ENCODE measurements around the gene SGO1.
A peak's percentile ranks its signal among the peaks of the same experiment; 100 is the strongest.
"Not testable (repeated sequence)": the region's sequence is repeated elsewhere in the genome, so short reads cannot be mapped to it uniquely, and the experiment has no call there.

Gene SGO1

DNA sequence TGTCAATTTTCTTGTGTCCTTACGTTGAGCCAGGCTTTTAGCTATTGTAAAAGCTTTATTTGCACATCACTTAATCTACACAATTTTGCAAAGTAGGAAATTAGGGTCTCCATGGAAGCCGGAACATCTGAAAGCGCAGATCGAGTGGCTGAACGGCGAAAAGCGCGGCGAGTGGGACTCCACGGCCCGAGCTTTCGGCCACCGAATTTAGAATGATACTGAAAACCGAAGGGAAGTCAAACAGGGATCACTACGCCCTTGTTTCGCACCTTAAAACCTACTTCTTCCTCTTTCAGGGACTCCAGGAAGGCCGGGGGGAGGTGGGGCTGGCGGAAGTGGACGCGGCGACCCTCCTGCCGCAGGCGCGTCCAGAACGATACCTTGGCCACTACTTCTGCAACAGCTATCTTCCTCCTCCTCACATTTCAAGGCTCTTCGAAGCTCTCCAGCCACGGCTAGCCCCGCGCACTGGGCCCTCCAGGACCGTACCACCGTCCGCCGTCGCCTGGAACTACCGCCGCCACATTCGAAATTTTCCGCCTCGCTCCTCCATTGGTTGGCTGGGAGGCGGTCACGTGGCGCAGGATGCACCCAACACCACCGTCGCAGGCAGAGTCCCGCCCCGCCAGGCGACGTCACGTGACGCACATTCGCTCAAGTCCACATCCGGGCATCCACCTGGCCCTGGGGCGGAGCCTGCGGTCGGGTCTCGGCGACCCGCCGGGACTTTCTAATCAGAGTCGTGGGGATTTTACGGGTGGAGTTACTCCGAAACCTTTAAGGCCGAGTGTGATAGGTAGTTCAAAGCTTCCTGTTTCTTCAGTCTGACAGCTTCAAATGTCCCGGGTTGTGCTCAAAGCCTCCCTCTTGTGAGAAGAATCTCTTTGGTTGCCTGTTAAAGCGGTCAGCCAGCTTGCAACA, at the start of gene SGO1:
Gene SGO1 (minus strand): TSS at position 528 of the 921 bp plus-strand sequence. CDS start 2,179 bp downstream, outside the sequence.
- peak; percentile 83 for DNase-seq

DNA sequence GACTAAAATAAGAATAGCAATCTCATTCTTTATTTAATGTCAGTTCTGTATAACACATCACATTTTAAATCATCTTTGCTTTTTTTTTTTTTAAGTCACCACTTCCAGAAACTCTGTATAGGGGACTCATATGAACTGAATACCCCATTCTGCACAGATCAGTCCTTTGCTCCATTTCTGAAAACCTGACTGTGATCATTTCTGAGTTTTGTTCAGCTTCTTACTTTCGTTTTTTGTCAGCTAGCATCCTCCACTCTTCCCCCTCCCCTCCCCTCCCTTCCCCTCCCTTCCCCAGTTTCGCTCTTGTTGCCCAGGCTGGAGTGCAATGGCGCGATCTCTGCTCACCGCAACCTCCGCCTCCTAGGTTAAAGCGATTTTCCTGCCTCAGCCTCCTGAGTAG, 49.8 kb upstream of the SGO1 start:
- DNase-seq = no peak

DNA sequence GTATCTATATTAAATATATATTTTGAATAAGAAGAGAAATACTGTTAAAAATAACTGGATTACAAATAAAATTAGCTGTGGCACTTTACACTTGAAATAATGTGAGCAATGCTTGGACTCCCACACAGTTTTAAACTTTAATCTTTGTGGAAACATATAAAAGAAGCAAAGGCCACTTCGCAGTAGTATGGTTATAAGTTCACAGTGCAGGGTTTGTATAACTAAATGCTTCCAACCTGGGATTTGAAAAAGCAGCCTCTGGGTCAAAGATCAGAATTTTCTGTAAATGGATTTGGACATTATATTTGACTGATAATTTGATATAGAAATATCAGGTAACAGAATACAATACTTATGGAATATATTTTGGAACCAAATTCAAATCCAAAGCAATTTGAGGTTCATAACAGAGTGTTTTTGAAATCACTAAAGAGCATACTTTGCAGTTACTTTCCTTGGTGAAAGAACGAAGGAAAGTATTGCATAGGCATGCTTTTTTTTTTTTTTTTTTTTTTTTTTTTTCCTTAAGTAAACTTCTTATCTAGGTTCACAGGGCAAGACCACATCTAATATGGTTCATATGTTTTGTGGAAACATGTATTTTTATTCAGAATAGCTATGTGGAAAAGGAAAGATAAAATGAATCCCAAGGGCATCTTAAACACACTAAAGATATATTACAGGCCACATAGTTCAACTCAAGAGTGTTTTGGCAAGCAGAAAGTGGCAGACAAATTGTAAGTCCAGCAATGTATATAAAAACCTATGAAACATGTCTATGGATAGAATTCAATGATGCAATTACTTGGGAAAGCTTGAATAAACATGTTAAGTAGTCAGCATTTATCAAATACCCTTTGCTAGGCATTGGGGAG, 47.1 kb upstream of the SGO1 start:
- DNase-seq = no peak

DNA sequence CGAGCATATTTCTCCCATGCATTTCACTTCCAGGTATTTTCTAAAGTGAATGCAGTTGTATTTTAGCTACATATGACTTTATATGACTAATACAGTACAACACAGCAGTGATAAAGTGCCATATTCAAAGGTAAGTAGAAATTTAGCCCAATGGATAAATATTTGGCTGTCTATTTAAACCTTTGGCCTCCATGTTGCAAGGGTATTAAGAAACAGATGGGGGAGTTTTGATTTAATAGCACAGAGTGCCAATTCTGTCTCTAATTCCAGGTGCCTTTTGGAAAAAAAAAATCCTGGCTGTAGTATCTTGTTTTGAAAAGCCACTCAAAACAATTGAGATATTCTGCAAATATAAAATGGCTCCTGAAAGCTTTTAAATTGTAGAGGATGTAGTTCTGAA, 44.9 kb upstream of the SGO1 start:
- DNase-seq = no peak

DNA sequence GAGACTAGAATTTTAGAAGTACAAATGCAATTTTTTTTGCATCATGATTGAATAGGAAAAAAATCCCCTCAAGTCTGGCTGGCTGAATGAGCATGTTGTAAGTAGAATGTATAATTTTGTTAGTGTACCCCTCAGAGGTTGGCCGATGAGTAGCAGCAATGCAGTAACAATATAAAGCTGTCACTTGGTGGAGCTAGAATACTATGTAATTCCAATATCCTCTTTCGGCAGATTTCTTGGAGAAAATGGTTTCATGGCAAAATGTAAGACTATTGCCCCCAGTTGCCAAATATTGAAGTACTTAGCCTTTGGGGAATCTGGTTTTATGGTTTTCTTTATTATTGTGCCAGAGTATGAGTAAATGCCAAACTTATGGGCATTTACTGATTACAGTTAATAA, 39.8 kb upstream of the SGO1 start:
- no peak for DNase-seq

DNA sequence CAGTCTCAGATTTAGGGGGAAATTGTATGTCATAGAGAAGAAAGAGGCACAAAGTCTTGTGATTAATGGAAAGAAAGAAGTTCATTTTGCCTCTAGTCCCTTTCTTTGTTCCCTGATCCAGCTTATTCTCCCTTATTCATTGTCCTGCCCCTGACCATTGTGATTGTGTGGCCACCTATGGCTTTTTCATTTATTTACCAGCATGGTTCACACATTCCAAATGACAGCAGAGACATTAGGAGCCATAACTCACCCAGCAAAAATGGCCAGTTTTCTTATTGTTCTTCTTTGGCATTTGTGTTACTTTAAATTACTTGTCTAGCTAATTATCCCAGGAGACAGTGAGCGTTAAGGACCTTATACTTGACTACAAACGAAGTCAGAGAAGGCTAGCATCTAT, 36.3 kb upstream of the SGO1 start:
- no peak for DNase-seq

DNA sequence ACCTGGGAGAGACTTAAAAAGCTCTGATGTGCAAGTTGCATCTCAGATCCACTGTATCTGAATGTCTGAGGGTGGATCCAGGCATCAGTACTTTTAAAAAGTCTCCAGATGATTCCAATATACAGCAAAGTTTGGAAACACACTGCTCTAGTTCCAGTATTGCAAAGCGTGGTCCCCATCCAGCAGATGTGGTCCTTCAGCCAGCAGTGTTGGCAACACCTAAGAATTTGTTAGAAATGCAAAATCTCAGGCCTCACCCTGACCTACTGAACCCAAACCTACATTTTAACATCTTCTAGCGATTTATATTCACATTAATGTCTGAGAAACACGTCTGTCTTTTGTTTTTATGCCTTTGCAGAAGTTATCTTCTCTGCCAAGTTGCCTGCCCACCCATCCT, 32.2 kb upstream of the SGO1 start:
- no peak for DNase-seq

DNA sequence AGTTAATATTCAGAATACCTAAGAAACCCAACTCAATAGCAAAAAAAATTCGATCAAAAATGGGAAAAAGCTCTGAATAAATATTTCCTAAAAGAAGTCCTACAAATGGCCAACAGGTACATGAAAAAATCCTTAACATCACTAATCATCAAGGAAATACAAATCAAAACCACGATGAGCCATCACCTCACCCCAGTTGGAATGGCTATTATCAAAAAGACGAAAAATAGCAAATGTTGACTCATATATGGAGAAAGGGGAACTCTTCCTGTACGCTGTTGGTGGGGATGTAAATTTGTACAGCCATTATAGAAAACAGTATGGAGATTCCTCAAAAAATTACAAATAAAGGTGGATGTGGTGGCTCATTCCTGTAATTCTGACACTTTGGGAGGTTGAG, 29.6 kb upstream of the SGO1 start:
- no peak for DNase-seq

DNA sequence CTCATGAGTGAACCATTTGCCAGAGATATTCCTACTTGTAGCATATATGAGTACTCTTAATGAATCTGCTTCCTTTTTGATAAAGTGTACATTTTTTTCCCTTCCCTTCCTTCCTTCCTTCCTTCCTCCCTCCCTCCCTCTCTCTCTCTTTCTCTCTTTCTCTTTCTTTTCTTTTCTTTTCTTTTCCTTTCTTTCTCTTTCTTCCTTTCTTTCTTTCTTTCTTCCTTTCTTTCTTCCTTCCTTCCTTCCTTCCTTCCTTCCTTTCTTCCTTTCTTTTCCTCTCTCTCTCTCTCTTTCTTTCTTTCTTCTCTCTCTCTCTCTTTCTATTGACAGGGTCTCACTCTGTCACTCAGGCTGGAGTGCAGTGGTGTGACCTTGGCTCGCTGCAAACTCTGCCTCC, 27.5 kb upstream of the SGO1 start:
- DNase-seq = not testable (repeated sequence)

DNA sequence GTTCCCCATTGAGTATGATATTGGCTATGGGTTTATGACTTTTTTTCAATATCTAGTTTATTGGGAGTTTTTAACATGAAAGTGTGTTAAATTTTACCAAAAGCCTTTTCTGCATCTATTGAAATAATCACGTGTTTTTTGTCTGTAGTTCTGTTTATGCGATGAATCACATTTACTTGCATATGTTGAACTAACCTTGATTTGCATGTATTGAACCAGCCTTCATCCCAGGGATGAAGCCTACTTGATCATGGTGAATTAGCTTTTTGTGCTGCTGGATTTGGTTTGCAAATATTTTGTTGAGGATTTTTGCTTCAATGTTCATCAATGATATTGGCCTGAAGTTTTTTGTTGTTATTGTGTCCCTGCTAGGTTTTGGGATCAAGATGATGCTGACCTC, 21.9 kb upstream of the SGO1 start:
- DNase-seq = not testable (repeated sequence)

DNA sequence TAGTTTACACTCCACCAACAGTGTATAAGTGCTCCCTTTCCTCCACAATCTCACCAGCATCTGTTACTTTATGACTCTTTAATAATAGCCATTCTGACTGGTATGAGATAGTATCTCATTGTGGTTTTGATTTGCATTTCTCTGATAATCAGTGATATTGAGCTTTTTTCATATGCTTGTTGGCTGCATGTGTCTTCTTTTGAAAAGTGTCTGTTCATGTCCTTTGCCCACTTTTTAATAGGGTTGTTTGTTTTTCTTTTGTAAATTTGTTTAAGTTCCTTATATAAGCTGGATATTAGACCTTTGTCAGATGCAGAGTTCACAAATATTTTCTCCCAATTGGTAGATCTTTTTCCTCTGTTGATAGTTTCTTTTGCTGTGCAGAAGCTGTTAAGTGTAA, 19.9 kb upstream of the SGO1 start:
- not testable (repeated sequence) for DNase-seq

DNA sequence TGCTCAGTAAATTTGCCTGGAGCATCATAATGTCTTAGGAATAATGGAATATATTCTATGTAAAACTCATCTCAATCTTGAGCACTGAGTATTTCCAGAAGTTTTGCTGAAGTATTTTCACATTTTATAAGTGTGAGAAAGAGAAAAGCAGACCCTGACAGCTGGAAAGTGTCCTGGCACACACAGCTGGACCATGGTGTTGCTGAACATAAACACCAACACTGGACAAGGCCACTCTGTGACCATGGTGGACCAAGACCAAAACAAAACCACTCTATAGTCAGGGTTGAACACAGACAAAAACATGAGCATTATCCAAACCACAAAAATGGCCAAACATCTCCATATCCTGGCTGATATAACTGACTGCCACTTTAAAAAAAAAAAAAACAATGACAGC, 15.1 kb upstream of the SGO1 start:
- no peak for DNase-seq

DNA sequence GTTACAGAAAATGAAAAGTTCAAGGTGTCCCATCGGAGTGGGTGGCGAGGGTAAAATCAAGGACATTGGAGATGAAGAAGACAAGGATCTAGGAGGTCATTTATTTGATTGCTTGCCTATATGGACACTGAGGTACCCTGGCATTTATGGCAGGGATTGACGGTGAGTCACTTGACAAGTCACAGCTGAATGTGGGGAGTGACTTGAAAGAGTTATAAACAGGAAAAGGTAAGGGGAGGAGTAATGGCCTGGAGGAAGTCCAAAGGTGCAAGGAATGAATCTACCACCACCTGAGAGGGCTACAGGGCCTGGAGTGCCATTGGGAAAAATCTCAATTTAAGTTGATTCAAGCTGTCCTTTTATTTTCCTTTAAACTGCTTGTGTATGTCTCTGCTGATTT, 11.8 kb upstream of the SGO1 start:
- DNase-seq = no peak

DNA sequence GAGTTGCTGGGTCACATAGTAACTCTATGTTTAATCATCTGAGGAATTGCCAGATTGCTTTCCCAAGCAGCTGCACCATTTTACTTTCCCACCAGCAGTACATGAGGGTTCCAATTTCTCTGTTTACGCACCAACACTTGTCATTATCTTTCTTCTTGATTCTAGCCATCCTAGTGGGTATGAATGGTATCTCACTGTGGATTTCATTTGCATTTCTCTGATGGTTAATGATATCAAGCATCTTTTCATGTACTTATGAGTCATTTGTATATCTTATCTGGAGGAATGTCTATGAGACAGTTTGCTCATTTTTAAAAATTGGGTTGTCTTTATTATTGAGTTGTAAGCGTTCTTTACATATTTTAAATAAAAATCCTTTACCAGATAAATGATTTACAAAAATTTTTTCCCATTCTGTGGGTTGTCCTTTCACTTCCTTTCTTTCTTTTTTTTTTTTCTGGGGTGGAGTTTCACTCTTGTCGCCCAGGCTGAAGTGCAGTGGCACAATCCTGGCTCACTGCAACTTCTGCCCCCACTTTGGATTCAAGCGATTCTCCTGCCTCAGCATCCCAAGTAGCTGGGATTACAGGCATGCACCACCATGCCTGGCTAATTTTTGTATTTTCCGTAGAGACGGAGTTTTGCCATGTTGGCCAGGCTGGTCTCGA, 8.9 kb upstream of the SGO1 start:
- DNase-seq = no peak

DNA sequence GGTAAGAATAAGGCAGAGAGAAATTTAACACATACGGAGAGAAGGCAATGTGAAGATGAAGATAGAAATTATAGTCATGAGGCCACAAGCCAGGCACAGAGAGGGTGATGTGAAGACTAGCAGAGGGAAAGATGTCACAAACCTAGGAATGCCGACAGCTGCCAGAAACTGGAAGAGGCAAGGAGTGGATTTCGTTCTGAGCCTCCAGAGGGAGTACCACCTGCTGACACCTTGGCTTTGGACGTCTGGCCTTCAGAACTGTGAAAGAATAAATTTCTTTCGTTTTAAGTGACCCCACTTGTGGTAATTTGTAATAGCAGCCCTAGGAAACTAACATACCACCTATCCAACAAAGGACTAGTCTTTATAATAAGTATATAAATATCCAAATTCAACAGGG, 5.0 kb upstream of the SGO1 start:
- no peak for DNase-seq

DNA sequence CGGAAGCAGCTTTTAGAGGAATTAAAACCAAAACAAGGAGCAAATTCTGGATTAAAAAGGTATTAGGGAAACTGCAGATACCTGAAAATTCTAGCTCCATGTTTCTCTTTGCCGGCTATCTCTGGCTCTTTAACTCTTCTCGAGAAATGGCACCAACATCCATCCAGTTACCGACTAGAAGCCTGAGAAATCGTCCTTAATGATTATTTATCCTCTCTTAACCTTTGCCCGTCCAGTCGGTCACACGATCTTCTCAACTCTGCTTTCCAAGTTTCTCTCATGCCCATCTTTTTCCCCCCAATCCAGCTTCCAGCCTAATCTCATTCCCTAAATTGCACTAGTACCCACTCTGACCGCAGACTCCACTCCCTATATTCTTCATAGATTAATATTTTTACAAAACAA, 596 bp upstream of the SGO1 start:
- no peak for DNase-seq

DNA sequence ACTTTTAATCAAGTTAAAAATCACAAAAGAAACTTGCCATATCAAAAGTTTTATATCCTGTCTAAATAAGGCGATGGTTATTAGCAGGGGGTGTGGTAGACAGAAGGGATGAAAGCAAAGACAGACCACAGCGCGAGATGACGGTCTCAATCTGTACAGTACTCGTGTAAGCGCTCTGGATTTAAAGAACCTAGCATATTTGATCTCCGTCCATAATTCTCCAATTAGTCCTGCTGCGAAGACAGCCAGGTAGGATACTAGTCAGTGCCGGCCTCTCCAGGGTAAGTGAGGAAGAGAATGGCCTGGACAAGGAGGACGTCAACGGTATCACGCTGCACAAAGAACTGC, 701 bp downstream of the SGO1 start:
- no peak for DNase-seq

DNA sequence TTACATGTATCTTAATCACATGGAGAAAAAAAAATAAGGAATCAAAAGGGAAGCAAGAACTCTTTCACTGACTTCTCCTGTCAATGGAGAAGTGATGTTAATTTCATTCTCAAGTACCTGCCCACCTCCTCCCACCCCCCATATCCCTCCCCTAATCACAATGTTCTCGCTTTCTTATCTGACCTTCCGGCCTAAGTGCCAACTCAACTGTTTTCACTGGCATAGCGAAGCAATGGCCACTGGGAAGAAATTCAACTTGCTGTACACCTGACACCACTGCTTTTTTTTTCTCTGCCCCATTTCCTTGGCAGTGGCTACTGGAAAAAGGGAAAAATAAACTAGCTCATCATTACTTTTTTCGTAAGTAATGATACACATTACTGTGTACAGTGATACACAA, 3.8 kb downstream of the SGO1 start:
- no peak for DNase-seq

DNA sequence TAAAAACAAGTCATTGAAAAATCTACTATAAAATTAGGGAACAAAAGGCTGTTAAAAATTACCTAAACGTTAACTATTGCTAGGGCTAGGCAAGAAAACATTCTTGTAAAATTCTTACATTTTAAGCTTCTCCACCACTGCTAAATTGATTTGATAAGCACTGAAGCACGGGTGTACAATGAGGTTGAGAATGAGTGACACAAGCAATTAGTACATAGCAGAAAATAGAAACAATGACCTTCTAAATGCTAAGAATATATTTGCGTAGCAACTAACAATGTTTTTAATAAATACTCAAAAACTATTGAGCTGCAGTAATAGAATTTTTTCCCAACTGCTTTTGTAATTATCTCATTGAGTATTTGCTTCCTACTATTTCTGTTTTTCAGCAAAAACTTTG, 4.7 kb downstream of the SGO1 start:
- no peak for DNase-seq

DNA sequence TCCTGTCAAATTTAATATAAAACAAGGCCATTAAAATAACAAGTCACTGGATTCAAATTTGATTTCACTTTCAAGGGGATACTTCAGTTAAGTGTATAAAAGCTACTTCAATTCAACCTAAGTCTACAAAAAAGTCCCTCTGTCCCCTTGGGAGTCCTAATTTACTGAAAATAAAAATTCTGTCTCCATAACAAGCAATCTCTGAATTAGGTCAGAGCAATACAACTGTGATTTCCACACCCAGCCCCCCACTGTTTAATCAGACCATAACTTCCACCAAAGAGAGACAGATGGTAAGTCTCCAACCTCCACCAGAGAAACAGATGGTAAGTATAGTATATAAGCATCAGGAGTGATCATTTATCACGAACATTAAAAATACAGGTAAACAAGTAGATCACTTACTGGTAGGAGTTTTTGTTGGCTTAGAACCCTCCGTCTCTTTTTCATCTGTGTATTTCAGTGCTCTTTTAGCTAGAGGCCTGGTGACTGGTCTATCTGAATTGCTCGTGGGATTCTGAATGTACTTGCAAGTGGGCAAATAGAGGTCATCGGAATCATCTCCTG, 12.1 kb downstream of the SGO1 start:
- no peak for DNase-seq

DNA sequence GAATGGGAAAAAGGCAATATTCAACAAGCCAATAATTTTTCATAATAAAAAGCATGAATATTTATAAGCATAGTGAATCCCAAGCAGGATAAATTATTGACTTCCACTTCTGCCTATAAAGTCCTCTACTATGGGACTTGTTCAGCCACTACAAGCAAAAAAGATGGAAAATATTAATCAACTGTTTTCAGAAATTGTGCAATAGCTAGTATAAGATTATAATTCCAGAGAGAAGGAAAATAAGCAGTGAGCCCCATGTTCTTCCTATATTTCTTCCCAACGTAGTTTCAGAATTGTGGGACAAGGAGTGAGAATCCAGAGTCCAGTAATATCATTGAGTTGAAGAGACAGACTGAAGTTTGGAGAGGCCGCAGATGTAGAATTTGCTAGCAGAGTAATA, 24.3 kb downstream of the SGO1 start:
- no peak for DNase-seq

DNA sequence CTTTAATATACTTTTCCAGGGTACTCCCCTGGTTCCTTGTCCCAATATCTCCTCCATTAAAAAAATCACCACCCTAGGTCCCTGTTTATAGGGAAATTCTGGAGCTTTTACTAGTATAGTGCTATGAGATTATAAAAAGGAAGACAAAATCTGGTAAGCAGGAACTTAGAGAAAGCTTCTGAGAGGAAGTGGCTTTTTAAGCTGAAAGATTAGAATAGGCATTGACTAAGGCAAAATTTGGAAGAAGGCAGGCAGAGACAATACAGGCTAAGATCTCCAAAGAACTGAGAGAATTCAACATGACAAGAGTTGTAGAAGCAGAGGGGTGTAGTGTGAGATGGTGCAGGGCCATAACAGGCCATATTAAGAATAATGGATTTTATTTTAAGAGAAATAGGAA, 25.8 kb downstream of the SGO1 start:
- no peak for DNase-seq

DNA sequence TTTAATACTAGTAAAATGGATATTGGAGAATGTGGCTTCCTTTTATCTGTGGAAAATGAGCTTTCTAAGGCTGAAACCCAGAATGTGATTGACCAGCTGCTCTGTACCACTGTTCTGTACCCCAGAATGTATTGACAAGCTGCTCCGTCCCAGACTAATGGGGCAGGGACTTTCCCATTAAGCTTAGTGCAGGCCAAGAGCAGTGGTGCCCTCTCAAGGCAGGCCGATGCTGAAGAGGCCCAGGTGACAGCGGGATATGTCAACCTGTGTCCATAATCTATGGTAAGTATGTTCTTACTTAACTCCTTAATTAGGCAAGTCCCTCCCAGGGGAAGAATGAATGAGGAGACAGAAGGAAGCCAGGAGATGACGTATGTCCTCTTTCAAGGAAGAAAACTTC, 31.1 kb downstream of the SGO1 start:
- DNase-seq = no peak

All from SHP77 treated with DMSO at 0.1 percent for 48 hours (cell line).